Inferior parietal cortex (tissue), 1 donor: ENCODE measurements around the gene ARHGEF4.

ENCODE experiments used
- DNase-seq: peaks from one replicate; pipeline ENCODE4 v3.0.0-alpha.2; 2016; ENCODE audit errors: extremely low spot score

ARHGEF4 gene

GRCh38 chr2:131014141-131014540 lies 177.4 kb downstream of the ARHGEF4 start:
- no peak for DNase-seq

- no peak for DNase-seq
These were observed 179.1 kb downstream of the ARHGEF4 start for GRCh38 chr2:131015764-131016163.

- no peak for DNase-seq
These were observed 180.4 kb downstream of the ARHGEF4 start for GRCh38 chr2:131016826-131017741.

GRCh38 chr2:131022731-131023130 lies 186.0 kb downstream of the ARHGEF4 start:
- DNase-seq = no peak

- no peak for DNase-seq
These were observed 187.0 kb downstream of the ARHGEF4 start for GRCh38 chr2:131023758-131024157.

GRCh38 chr2:131026919-131027318 lies 190.2 kb downstream of the ARHGEF4 start:
- DNase-seq = no peak

GRCh38 chr2:131027566-131028528 lies 191.1 kb downstream of the ARHGEF4 start:
- DNase-seq = no peak

- DNase-seq = no peak
These were observed 193.1 kb downstream of the ARHGEF4 start for GRCh38 chr2:131029812-131030211.

- DNase-seq = peak; percentile 69
These were observed 193.8 kb downstream of the ARHGEF4 start for GRCh38 chr2:131030478-131030971.

GRCh38 chr2:131031431-131031841 lies 194.7 kb downstream of the ARHGEF4 start:
- DNase-seq = no peak

- no peak for DNase-seq
These were observed 195.2 kb downstream of the ARHGEF4 start for GRCh38 chr2:131031875-131032274.

- DNase-seq = no peak
These were observed 195.7 kb downstream of the ARHGEF4 start for GRCh38 chr2:131032393-131032836.

GRCh38 chr2:131033786-131034121 lies 197.0 kb downstream of the ARHGEF4 start:
- DNase-seq = no peak

- no peak for DNase-seq
These were observed 197.7 kb downstream of the ARHGEF4 start for GRCh38 chr2:131034122-131035051.

- no peak for DNase-seq
These were observed 198.6 kb downstream of the ARHGEF4 start for GRCh38 chr2:131035112-131035825.

GRCh38 chr2:131035826-131036231 lies 199.1 kb downstream of the ARHGEF4 start:
- DNase-seq = no peak

- DNase-seq = no peak
These were observed 199.6 kb downstream of the ARHGEF4 start for GRCh38 chr2:131036269-131036668.

GRCh38 chr2:131036696-131037397 lies 200.1 kb downstream of the ARHGEF4 start:
- no peak for DNase-seq

GRCh38 chr2:131037398-131038257 lies 200.9 kb downstream of the ARHGEF4 start:
- no peak for DNase-seq
